Large intestine (tissue), 3 donors: ENCODE results near the gene TNRC6C. TPM values are rescaled to one million over a fixed set of nuclear protein-coding genes. Genes with fewer than 3 reads are reported as not detected.

Experiments
- DNase-seq, 2 donors: peaks; one replicate each; pipeline versions ENCODE4 v3.0.0 to v3.0.0-alpha.2; 2013
- H3K27ac ChIP-seq: one replicate; pipeline ENCODE4 v1.5.1; 2013; ENCODE audit warnings: low read length
- H3K27me3 ChIP-seq: 2 replicates; pipeline ENCODE4 v1.6.1; 2013; ENCODE audit warnings: low read length; ENCODE audit not compliant: control insufficient read depth, insufficient read depth
- H3K36me3 ChIP-seq: 2 replicates; pipeline ENCODE4 v1.6.1; 2013; ENCODE audit warnings: low read length; ENCODE audit not compliant: control insufficient read depth, insufficient read depth
- H3K4me1 ChIP-seq: one replicate; pipeline ENCODE4 v1.6.1; 2013; ENCODE audit warnings: low read length; ENCODE audit not compliant: control insufficient read depth, insufficient read depth
- H3K4me3 ChIP-seq: one replicate; pipeline ENCODE4 v1.5.1; 2013; ENCODE audit warnings: low read length
- H3K9me3 ChIP-seq: one replicate; pipeline ENCODE4 v1.6.1; 2013; ENCODE audit warnings: mild to moderate bottlenecking, low read depth, low read length, moderate library complexity; ENCODE audit not compliant: control insufficient read depth
- WGBS: methylation state at CpG from one replicate; pipeline ENCODE4 v1.1.5; 2013; ENCODE audit warnings: low lambda C conversion rate; ENCODE audit not compliant: insufficient coverage; 5-methylcytosine and 5-hydroxymethylcytosine counted together
- polyA plus RNA-seq: library from polyadenylated mRNA; unstranded; fragments of 120-200 nt; gene quantifications from one replicate; pipeline ENCODE4 v1.2.1, GENCODE V29; 2013

Gene TNRC6C
- polyA plus RNA-seq, 1 donor, result 6.5 TPM

DNA sequence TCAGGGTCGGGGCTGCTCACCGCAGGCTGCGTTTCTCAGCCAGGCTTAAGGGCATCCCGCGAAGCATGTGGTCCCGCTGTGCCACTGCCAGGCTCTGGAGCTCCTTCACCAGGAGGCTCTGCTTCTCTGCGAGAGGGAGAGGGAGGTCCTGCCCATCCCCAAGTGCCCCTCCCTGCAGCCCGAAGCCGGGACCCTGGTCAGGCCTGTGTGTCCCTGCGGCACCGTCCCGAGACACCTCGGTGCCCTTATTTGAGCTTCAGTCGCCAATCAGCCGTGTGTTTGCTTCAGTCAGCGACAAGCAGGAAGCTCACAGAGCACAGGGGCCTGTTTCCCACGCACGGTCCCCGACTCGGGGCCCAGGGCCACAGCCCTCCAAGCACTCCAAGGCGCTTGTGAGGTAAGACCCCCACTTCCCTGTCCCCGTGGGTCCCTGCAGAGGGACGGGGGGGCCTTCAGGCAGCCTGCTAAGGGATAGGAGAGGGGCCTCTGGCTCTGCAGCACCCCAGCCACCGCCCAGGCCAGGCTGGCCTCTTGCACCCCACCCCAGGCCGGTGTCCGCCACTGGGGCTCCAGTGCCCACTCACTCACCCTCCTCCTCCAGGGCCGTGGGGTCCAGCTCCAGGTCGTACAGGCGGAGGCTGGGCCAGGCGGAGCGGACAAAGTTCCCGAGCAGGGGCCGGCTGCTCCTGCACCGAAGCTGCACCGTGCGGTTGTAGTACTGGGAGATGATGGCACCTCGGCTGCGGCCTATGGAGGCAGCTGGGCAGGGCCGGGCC, 166.8 kb downstream of the TNRC6C start:
- no peak overlapping the region for H3K4me3 ChIP-seq
- H3K9me3 ChIP-seq, result peaks cover 5% of the 10 kb centered on the region
- H3K27me3 ChIP-seq, result peaks cover 3% of the 10 kb centered on the region
- no peak overlapping the region for H3K27ac ChIP-seq
- WGBS, result no CpG with 5 or more reads among the region's 39 CpGs
- no peak for DNase-seq
- peaks cover 28% of the 10 kb centered on the region for H3K4me1 ChIP-seq
- H3K36me3 ChIP-seq, result peaks cover 46% of the 10 kb centered on the region

DNA sequence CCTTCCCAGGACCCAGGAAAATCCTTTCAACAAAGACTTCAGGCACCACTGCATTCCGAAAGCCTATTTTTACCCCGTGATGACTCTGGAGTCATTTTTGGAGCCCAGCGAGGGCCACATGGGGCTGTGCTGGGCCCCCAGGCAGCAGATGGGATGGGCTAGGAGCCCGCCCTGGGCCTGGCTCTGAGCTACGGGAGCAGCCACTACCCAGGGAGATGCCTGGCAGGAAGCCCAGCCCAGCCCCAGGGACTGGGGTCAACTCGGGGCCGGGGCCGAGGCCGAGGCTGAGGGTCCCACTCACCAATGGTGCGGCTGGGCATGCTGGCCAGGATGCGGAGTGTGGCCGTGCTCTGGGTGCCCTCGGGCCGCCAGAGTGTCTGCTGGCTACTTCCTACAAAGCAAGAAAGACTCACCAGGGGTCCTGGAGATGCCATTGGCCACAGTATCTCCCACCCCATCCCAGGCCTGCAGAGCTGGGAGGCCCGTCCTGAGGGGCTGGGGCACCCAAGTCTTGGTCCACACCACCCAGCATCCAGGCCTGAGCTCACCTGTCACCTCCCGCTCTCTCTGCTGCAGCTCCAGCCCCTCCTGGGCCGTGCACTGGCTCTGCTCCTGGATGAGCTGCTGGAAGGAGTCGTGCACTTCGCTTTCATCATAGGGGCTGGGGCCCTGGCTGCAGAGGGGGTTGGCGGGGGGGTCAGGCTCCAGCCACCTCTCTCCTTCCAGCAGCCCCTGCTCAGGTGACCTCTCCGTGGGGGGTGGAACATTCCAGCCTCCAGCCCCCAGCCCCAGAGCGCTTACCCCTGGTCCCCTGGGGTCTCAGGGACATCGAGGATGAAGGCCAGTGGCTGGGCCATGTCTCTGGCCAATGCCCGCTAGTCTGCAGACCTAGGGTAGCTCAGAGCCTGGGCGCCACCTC, 167.7 kb downstream of the TNRC6C start:
- no CpG with 5 or more reads among the region's 25 CpGs for WGBS
- H3K4me1 ChIP-seq, result peaks cover 33% of the 10 kb centered on the region
- H3K27ac ChIP-seq, result no peak overlapping the region
- H3K36me3 ChIP-seq, result peaks cover 42% of the 10 kb centered on the region
- H3K27me3 ChIP-seq, result peaks cover 12% of the 10 kb centered on the region
- peaks cover 9% of the 10 kb centered on the region for H3K9me3 ChIP-seq
- DNase-seq, result no peak
- peak overlapping the region; percentile 79 for H3K4me3 ChIP-seq

DNA sequence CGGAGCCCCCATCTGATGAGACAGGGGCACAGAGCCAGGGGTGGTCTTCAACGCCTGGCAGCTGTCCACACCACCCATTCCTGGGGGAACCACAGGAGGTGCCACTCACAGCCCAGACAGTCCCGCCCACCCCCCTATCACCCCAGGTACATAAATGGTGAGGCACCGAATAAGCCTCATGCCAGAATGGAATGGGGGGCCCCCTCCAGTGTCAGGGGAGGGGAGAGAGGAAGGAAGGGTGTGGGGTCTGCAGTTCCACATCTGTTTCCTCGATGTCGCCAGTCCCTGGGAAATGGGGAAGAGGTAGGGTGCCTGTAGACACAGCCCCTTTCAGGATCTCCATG, 168.4 kb downstream of the TNRC6C start:
- no CpG with 5 or more reads among the region's 6 CpGs for WGBS
- H3K4me1 ChIP-seq, result peaks cover 36% of the 10 kb centered on the region
- H3K27me3 ChIP-seq, result peaks cover 16% of the 10 kb centered on the region
- H3K9me3 ChIP-seq, result peaks cover 12% of the 10 kb centered on the region
- peak overlapping the region; percentile 85 for H3K27ac ChIP-seq
- H3K4me3 ChIP-seq, result peak overlapping the region; percentile 79
- peaks cover 40% of the 10 kb centered on the region for H3K36me3 ChIP-seq
- no peak for DNase-seq

- WGBS, result no CpG with 5 or more reads among the region's 25 CpGs
- H3K4me3 ChIP-seq, result peak overlapping the region; percentile 79
- peak overlapping the region; percentile 85 for H3K27ac ChIP-seq
- H3K27me3 ChIP-seq, result peaks cover 16% of the 10 kb centered on the region
- H3K4me1 ChIP-seq, result peaks cover 38% of the 10 kb centered on the region
- DNase-seq, result peak in 1 of 2 donors; percentile 63
- H3K9me3 ChIP-seq, result peaks cover 12% of the 10 kb centered on the region
- peaks cover 37% of the 10 kb centered on the region for H3K36me3 ChIP-seq
These were observed 168.9 kb downstream of the TNRC6C start for GRCh38 chr17:78127239-78127887.

DNA sequence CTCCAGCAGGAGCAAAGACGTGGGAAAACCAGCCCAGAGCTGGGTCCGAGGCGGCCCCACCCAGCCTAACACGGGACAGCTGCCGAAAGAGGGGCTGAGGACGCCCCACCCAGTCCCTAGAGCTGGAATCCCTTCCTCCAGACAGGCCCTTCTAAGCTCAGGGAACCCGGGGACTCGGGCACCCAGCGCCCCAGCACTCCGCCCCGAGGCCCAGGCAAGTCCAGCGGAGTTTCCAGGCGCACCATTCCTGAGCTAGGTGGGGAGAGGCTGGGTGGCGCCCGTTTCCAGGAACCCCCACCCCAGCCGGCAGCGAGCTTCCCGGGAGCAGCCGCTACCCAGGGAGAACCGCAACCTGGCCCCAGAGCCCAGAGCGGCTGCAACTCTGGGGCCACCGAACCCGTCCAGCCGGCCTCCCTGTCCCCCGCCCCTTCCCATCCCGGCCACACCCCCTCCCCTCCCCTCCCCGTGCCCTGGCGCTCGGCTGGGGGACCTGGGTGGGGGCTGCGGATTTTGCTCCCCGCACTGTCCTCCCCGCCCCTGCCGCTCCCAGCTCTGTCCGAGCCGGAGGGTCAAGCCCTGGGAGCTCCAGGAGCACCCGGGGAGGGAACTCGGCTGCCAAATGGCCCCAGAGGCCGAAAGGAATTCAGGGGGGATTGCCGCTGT, 169.5 kb downstream of the TNRC6C start:
- peak overlapping the region; percentile 79 for H3K4me3 ChIP-seq
- H3K27me3 ChIP-seq, result peaks cover 16% of the 10 kb centered on the region
- DNase-seq, result peak in 1 of 2 donors; percentile 73
- peaks cover 41% of the 10 kb centered on the region for H3K4me1 ChIP-seq
- H3K27ac ChIP-seq, result peak overlapping the region; percentile 85
- peaks cover 12% of the 10 kb centered on the region for H3K9me3 ChIP-seq
- no CpG with 5 or more reads among the region's 39 CpGs for WGBS
- peaks cover 34% of the 10 kb centered on the region for H3K36me3 ChIP-seq

DNA sequence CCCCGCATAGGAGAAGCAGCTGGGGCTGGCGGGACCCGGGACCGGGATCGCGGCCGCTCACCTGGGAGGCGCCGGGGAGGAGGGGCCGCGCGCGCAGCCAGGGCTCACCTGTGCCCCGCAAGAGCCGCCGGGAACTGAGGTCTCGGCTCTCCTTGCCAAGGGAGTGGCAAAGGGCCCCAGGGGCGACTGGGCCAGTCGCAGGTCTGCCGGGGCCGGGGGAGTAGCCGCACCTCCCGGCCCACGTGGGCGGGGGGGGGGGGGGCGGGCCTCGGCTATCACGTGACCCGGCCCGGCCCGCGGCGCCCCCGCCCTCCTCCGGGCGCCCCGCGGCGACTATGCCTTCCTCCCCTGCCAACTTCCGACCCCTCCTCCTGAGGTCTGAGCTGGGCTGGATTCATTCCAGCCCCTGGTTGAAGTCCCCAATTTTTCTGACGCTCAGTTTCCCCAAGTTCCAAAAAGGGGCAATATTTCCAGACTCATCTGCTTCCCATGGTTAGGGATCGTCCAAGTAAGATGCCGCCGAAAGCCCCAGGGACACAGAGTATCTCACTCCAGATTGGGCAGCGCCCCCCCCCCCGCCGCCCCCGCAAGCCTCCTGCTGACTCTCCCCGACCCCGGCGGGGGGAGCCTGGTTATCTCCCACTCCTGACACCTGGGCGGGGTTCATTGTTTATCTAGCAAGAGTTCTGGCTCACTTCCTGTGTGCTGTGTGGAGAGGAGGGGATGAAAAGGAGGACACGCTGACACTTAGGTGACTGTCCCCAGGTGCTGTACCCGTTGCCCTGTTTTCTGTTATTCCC, 170.2 kb downstream of the TNRC6C start, which contains the start of gene TMC6:
Gene TMC6, minus strand, starts transcription at position 205 of the 800 bp plus-strand sequence. CDS start 1,923 bp downstream, outside the sequence.
- peaks cover 41% of the 10 kb centered on the region for H3K4me1 ChIP-seq
- peak within 1 kb of the TSS; percentile 79 for H3K4me3 ChIP-seq
- peaks cover 26% of the 10 kb centered on the region for H3K36me3 ChIP-seq
- no CpG with 5 or more reads among the region's 54 CpGs for WGBS
- peaks cover 12% of the 10 kb centered on the region for H3K9me3 ChIP-seq
- peaks cover 16% of the 10 kb centered on the region for H3K27me3 ChIP-seq
- DNase-seq, result peak in 1 of 2 donors; percentile 88
- peak within 1 kb of the TSS; percentile 85 for H3K27ac ChIP-seq

DNA sequence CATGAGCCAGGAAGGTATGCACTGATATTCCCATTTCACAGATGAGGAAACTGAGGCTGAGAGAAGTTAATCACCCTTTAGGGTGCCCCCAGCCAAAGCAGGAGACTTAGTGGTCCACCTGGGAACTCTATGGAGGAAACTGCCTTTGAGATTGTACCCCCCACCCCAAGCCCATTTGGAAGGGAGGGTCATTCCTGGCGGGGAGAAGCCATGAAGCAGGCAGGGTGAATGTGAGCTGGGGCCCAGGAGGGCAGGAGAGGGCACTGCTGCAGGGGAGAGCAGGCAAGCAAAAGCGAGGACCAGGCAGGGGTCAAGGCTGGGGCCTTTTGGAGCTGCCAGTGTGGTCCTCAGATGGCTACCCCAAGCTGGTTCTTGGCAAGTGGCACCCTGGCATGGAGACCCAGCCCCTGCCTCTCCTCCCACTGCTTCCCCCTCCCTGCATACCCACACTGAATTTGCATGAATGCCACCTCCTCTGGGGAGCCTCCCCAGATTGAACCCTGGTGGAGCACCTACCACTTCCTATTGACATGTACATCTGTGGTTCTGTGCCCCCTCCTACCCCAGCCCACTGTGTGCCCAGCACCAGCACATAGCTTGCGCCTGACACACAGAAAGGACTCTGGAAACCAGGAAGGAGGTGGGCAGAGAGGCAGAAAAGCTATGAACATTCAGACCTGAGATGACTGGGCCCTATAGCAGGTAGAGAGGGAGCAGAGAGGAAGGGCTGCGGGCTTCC, 171.0 kb downstream of the TNRC6C start:
- Histone ChIP-seq H3K27me3 (peaks cover 16% of the 10 kb centered on the region), H3K36me3 (peaks cover 20% of the 10 kb centered on the region), H3K4me3 (no peak overlapping the region), H3K27ac (no peak overlapping the region), H3K4me1 (peaks cover 41% of the 10 kb centered on the region), H3K9me3 (peaks cover 12% of the 10 kb centered on the region)
- 80% methylated on average over 1 of the region's 4 CpGs for WGBS
- DNase-seq, result no peak

DNA sequence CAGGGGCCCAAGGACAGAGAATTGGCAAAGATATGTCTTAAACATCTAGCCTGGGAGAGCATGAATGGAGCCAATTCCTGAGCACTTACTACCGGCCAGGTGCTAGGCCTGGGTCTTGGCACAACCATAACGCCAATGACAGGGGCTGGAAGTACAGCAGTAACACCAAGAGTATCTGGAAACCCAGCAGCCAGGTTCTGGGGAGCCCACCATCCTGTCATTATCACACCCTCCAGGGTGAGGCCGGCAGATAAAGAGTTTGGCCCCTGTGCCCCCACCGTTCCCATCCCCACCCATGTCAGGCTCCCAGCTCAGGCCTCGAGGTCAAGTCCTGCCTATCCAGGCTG, 171.6 kb downstream of the TNRC6C start:
- Histone ChIP-seq H3K27me3 (peaks cover 16% of the 10 kb centered on the region), H3K4me3 (no peak overlapping the region), H3K27ac (no peak overlapping the region), H3K4me1 (peaks cover 41% of the 10 kb centered on the region), H3K36me3 (peaks cover 16% of the 10 kb centered on the region), H3K9me3 (peaks cover 12% of the 10 kb centered on the region)
- WGBS, result no CpG with 5 or more reads among the region's 5 CpGs
- peak in 1 of 2 donors; percentile 36 for DNase-seq
